ENCODE results near the gene VHLL.

Gene VHLL

GRCh38 chr1:156260896-156261295 is 38.2 kb downstream of the VHLL start:
- DNase-seq = peak in 2 of 10 donors; percentile 75 to 90
- intact Hi-C loops (cut with DNase I) = no loop called here

GRCh38 chr1:156259805-156260204 is 39.3 kb downstream of the VHLL start:
- peak in 7 of 10 donors; percentile 53 to 92 (median 65) for DNase-seq
- intact Hi-C loops (cut with DNase I) = no loop called here

- DNase-seq = peak in 2 of 10 donors; percentile 32 to 60
- intact Hi-C loops (cut with DNase I) = no loop called here
Observed at GRCh38 chr1:156258859-156259258, 40.2 kb downstream of the VHLL start.

GRCh38 chr1:156257711-156258110 is 41.4 kb downstream of the VHLL start:
- intact Hi-C loops (cut with DNase I) = no loop called here
- peak in 1 of 10 donors; percentile 79 for DNase-seq

GRCh38 chr1:156253634-156254033 is 45.5 kb downstream of the VHLL start:
- intact Hi-C loops (cut with DNase I) = no loop called here
- no peak for DNase-seq

GRCh38 chr1:156251527-156251926 is 47.6 kb downstream of the VHLL start:
- DNase-seq = peak in 1 of 10 donors; percentile 83
- intact Hi-C loops (cut with DNase I) = no loop called here

GRCh38 chr1:156249593-156249992 is 49.5 kb downstream of the VHLL start:
- DNase-seq = peak in 2 of 10 donors; percentile 68 to 80
- intact Hi-C loops (cut with DNase I) = no loop called here
